ENCODE measurements around the gene CDX1.
A peak's percentile ranks its signal among the peaks of the same experiment; 100 is the strongest.
"Not testable (repeated sequence)": the region's sequence is repeated elsewhere in the genome, so short reads cannot be mapped to it uniquely, and the experiment has no call there.

The CDX1 gene

GRCh38 chr5:150210644-150211043 lies 44.1 kb downstream of the CDX1 start:
- DNase-seq, result no peak

- DNase-seq, result no peak
These were observed 44.8 kb downstream of the CDX1 start for GRCh38 chr5:150211156-150212030.

- DNase-seq, result no peak
These were observed 47.0 kb downstream of the CDX1 start for GRCh38 chr5:150213530-150213929.

- DNase-seq, result no peak
These were observed 47.7 kb downstream of the CDX1 start for GRCh38 chr5:150214289-150214688.

GRCh38 chr5:150215979-150216944 lies 49.7 kb downstream of the CDX1 start:
- DNase-seq, result no peak

- no peak for DNase-seq
These were observed 50.5 kb downstream of the CDX1 start for GRCh38 chr5:150217038-150217437.

GRCh38 chr5:150217873-150218692 lies 51.5 kb downstream of the CDX1 start:
- peak; percentile 62 for DNase-seq

- DNase-seq, result no peak
These were observed 52.1 kb downstream of the CDX1 start for GRCh38 chr5:150218693-150219035.

GRCh38 chr5:150219142-150219541 lies 52.6 kb downstream of the CDX1 start:
- no peak for DNase-seq

- no peak for DNase-seq
These were observed 53.3 kb downstream of the CDX1 start for GRCh38 chr5:150219861-150220260.

GRCh38 chr5:150221471-150221870 lies 54.9 kb downstream of the CDX1 start:
- no peak for DNase-seq

- DNase-seq, result no peak
These were observed 56.3 kb downstream of the CDX1 start for GRCh38 chr5:150222906-150223305.

- no peak for DNase-seq
These were observed 56.9 kb downstream of the CDX1 start for GRCh38 chr5:150223474-150223873.

- no peak for DNase-seq
These were observed 58.0 kb downstream of the CDX1 start for GRCh38 chr5:150224483-150225027.

GRCh38 chr5:150227036-150227435 lies 60.5 kb downstream of the CDX1 start:
- DNase-seq, result no peak

GRCh38 chr5:150227606-150228273 lies 61.2 kb downstream of the CDX1 start:
- no peak for DNase-seq

- no peak for DNase-seq
These were observed 63.0 kb downstream of the CDX1 start for GRCh38 chr5:150229571-150229970.

- DNase-seq, result no peak
These were observed 64.3 kb downstream of the CDX1 start for GRCh38 chr5:150230842-150231241.

- DNase-seq, result not testable (repeated sequence)
These were observed 67.1 kb downstream of the CDX1 start for GRCh38 chr5:150233706-150234105.

Measured in activated effector memory CD4-positive, alpha-beta T cell treated with Interleukin-2 at 50 U/mL for 16 hours (primary cell).